Naive thymus-derived CD4-positive, alpha-beta T cell (primary cell): ENCODE results near the gene TSPAN4. TPM values are rescaled to one million over a fixed set of nuclear protein-coding genes. Genes with fewer than 3 reads are reported as not detected.

Source experiments
- ATAC-seq: fragments of 150-1000 bp; cut with Tn5 transposase; 2 replicates; pipeline ENCODE4 v1.10.0; 2021; ENCODE audit warnings: mild to moderate bottlenecking, moderate library complexity
- CTCF ChIA-PET: fragments of 350-600 bp; sonication (Branson Sonifier 250); formaldehyde crosslinking; loops from one replicate; lab custom pipeline; 2021; ENCODE audit warnings: antibody characterized with exemption; lab: Charles Lee
- POLR2A ChIA-PET: fragments of 350-600 bp; sonication (Branson Sonifier 250); formaldehyde crosslinking; loops from one replicate; lab custom pipeline; 2021; ENCODE audit warnings: antibody characterized with exemption, inconsistent platforms; lab: Charles Lee
- DNase-seq, 9 donors: peaks; one replicate each; pipeline versions ENCODE4 v3.0.0 to v3.0.0-alpha.2; 2020 to 2022; ENCODE audit warnings: mixed read lengths in 1 of 9
- H3K27ac ChIP-seq: one replicate; pipeline ENCODE4 v1.7.0; 2013; ENCODE audit warnings: mild to moderate bottlenecking, low read depth, low read length, moderate library complexity
- H3K27me3 ChIP-seq, 2 donors: one replicate each; pipeline ENCODE4 v1.7.0; 2013; ENCODE audit warnings: low read length in 2 of 2, mild to moderate bottlenecking in 2 of 2, moderate library complexity in 2 of 2; ENCODE audit not compliant: control insufficient read depth in 2 of 2, insufficient read depth in 2 of 2
- H3K36me3 ChIP-seq, 3 experiments: 1 replicate in 2 of 3; 2 replicates in 1 of 3; pipeline ENCODE4 v1.7.0; 2013; ENCODE audit warnings: low read length in 3 of 3, mild to moderate bottlenecking in 3 of 3, moderate library complexity in 1 of 3; ENCODE audit not compliant: insufficient read depth in 3 of 3, control insufficient read depth in 2 of 3
- H3K4me1 ChIP-seq, 2 donors: one replicate each; pipeline ENCODE4 v1.7.0; 2013; ENCODE audit warnings: low read length in 2 of 2, mild to moderate bottlenecking in 2 of 2, moderate library complexity in 1 of 2; ENCODE audit not compliant: control insufficient read depth in 2 of 2, insufficient read depth in 2 of 2
- H3K4me3 ChIP-seq: 2 replicates; pipeline ENCODE4 v1.7.0; 2013; ENCODE audit warnings: mild to moderate bottlenecking, low read length
- H3K9me3 ChIP-seq, 3 experiments: 1 replicate in 2 of 3; 2 replicates in 1 of 3; pipeline ENCODE4 v1.7.0; 2013; ENCODE audit warnings: low read length in 3 of 3; ENCODE audit not compliant: control insufficient read depth in 2 of 3
- H3K27ac Mint-ChIP-seq, 9 donors: one replicate each; pipeline ENCODE4 v1.8.0; 2020 to 2022; ENCODE audit warnings: mixed read lengths in 9 of 9, mild to moderate bottlenecking in 8 of 9, moderate library complexity in 5 of 9, inconsistent platforms in 2 of 9
- H3K27me3 Mint-ChIP-seq, 5 donors: one replicate each; pipeline ENCODE4 v1.8.0; 2021 to 2022; ENCODE audit warnings: mixed read lengths in 5 of 5, mild to moderate bottlenecking in 1 of 5
- H3K36me3 Mint-ChIP-seq, 5 donors: one replicate each; pipeline ENCODE4 v1.8.0; 2020 to 2022; ENCODE audit warnings: mixed read lengths in 5 of 5, mild to moderate bottlenecking in 3 of 5, inconsistent platforms in 1 of 5
- H3K4me1 Mint-ChIP-seq, 7 donors: one replicate each; pipeline ENCODE4 v1.8.0; 2020 to 2022; ENCODE audit warnings: mixed read lengths in 7 of 7, mild to moderate bottlenecking in 3 of 7, inconsistent platforms in 1 of 7
- H3K4me3 Mint-ChIP-seq, 10 donors: one replicate each; pipeline ENCODE4 v1.8.0; 2020 to 2022; ENCODE audit warnings: mild to moderate bottlenecking in 10 of 10, mixed read lengths in 10 of 10, moderate library complexity in 6 of 10, inconsistent platforms in 2 of 10
- H3K9me3 Mint-ChIP-seq, 11 donors: one replicate each; pipeline ENCODE4 v1.8.0; 2020 to 2022; ENCODE audit warnings: mixed read lengths in 11 of 11, mild to moderate bottlenecking in 4 of 11, inconsistent platforms in 1 of 11, moderate library complexity in 1 of 11
- intact Hi-C, 2 donors: fragments of 100-400 bp; cut with micrococcal nuclease; formaldehyde crosslinking; loops; one replicate each; pipeline ENCODE4 v1.15.1; 2023
- polyA plus RNA-seq, 2 donors: library from polyadenylated mRNA; unstranded; fragments of 300-500 nt; fragmentation: Illumina TruSeq; gene quantifications; one replicate each; pipeline ENCODE4 v1.2.3, GENCODE V29; 2021
- total RNA-seq, 6 experiments: library from RNA in 5 of 6; stranded (reverse) in 5 of 6; gene quantifications; 1 replicate in 5 of 6; 2 replicates in 1 of 6; pipeline ENCODE4 v1.2.3 and lab custom pipeline; 2021 to 2026

TSPAN4 gene
- total and polyA plus RNA-seq, 7 experiments from 2014 or later: 4.1 to 12.6 (median 5.7) TPM

DNA sequence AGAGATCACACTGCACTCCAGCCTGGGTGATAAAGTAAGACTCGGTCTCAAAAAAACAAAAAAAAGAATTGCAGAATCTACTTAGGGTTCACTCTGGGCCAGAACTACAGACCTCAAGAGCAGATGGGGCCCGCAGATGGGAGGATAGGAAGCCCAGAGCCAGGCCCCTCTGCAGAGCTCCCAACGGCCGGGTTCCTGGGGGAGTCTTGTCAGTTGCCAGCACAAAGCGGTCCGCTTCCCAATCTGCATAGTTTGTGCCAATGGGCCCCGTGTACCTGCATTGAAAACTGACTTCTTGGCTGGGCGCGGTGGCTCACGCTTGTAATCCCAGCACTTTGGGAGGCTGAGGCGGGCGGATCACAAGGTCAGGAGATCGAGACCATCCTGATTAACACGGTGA is 69.6 kb downstream of the TSPAN4 start:
- H3K4me1 ChIP-seq: peaks cover 4 to 10% of the 10 kb centered on the region in 2 donors
- H3K36me3 Mint-ChIP-seq: no peaks in the 10 kb centered on the region
- H3K36me3 ChIP-seq: peaks cover 0 to 11% (median 0%) of the 10 kb centered on the region in 3 experiments
- no peaks in the 10 kb centered on the region for H3K27me3 ChIP-seq
- H3K4me1 Mint-ChIP-seq: peaks cover 15 to 24% (median 19%) of the 10 kb centered on the region in 7 donors
- no peak overlapping the region for H3K4me3 ChIP-seq
- H3K27me3 Mint-ChIP-seq: no peaks in the 10 kb centered on the region
- H3K9me3 ChIP-seq: no peaks in the 10 kb centered on the region
- DNase-seq (no peak), ATAC-seq (no peak)
- peak overlapping the region in 2 of 9 donors; percentile 28 to 52 for H3K27ac Mint-ChIP-seq
- intact Hi-C loops: loop anchor here (5.0 to 10.0 kb wide), 3 partner anchors 65 to 473 kb away; partner anchors contain the start of genes BRSK2 (in 1 of the 2) and TALDO1 (in 1 of the 2)
- H3K27ac ChIP-seq: no peak overlapping the region
- ChIA-PET CTCF (no interaction called here), POLR2A (interaction anchor here (1.1 to 1.4 kb wide), 2 partner anchors 10 to 103 kb away, joined by 3 to 5 read pairs; no protein-coding TSS in a partner anchor)
- H3K9me3 Mint-ChIP-seq: no peaks in the 10 kb centered on the region
- peak overlapping the region in 7 of 10 donors; percentile 38 to 91 (median 87) for H3K4me3 Mint-ChIP-seq

DNA sequence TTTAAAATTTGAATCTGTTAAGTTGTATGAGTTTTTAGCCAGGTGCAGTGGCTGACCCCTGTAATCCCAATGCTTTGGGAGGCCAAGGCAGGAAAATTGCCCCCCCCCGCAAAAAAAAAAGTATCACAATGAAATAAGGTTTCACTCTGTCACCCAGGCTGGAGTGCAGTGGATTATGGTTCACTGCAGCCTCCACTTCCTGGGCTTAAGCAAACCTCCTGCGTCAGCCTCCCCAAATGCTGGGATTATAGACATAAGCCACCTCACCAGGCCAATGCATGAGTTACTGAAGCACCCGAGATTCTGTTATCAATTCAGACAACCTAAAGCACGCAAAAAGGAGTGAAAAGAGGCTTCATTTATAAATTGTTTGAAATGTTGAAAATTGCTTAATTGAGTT is 70.4 kb downstream of the TSPAN4 start:
- no peaks in the 10 kb centered on the region for H3K36me3 Mint-ChIP-seq
- H3K4me1 Mint-ChIP-seq: peaks cover 12 to 22% (median 18%) of the 10 kb centered on the region in 7 donors
- H3K4me3 Mint-ChIP-seq: peak overlapping the region in 2 of 10 donors; percentile 7 to 47
- Histone ChIP-seq H3K4me1 (peaks cover 4 to 10% of the 10 kb centered on the region in 2 donors), H3K27me3 (no peaks in the 10 kb centered on the region), H3K27ac (no peak overlapping the region), H3K9me3 (no peaks in the 10 kb centered on the region), H3K36me3 (peaks cover 0 to 6% (median 0%) of the 10 kb centered on the region in 3 experiments), H3K4me3 (no peak overlapping the region)
- ATAC-seq (no peak), DNase-seq (no peak)
- H3K9me3 Mint-ChIP-seq: no peaks in the 10 kb centered on the region
- no peaks in the 10 kb centered on the region for H3K27me3 Mint-ChIP-seq
- ChIA-PET CTCF (no interaction called here), POLR2A (no interaction called here)
- H3K27ac Mint-ChIP-seq: no peak overlapping the region
- intact Hi-C loops: loop anchor here (5.0 to 10.0 kb wide), 3 partner anchors 66 to 472 kb away; partner anchors contain the start of genes BRSK2 (in 1 of the 2) and TALDO1 (in 1 of the 2)

DNA sequence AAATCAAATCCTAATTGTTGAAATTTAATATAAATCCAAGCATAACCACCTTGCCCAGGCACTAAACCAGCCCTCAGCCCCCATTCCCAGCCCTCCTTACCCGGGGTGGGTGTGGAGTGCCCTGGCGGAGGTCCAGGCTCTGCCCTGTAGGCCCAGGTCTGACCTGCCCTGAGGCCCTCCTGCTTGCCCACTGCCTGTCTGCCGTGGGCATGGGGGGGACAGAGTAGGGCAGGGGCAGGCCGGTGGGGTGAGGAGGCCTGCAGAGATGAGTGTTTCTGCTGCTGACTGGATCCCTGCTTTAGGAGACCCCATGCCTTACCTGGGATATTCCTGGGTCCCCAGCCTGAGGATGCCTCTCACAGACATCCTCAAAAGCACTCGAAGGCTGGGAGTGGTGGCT is 71.6 kb downstream of the TSPAN4 start:
- H3K4me1 Mint-ChIP-seq: peaks cover 9 to 16% (median 12%) of the 10 kb centered on the region in 7 donors
- H3K9me3 ChIP-seq: no peaks in the 10 kb centered on the region
- ChIA-PET POLR2A (no interaction called here), CTCF (no interaction called here)
- peaks cover 4 to 10% of the 10 kb centered on the region in 2 donors for H3K4me1 ChIP-seq
- no peak overlapping the region for H3K27ac ChIP-seq
- no peaks in the 10 kb centered on the region for H3K27me3 Mint-ChIP-seq
- no peak for DNase-seq
- H3K4me3 ChIP-seq: no peak overlapping the region
- intact Hi-C loops: loop anchor here (5.0 to 10.0 kb wide), 3 partner anchors 67 to 471 kb away; partner anchors contain the start of genes BRSK2 (in 1 of the 2) and TALDO1 (in 1 of the 2)
- H3K36me3 Mint-ChIP-seq: no peaks in the 10 kb centered on the region
- H3K27ac Mint-ChIP-seq: no peak overlapping the region
- H3K9me3 Mint-ChIP-seq: no peaks in the 10 kb centered on the region
- peaks cover 0 to 4% (median 0%) of the 10 kb centered on the region in 3 experiments for H3K36me3 ChIP-seq
- H3K27me3 ChIP-seq: no peaks in the 10 kb centered on the region
- H3K4me3 Mint-ChIP-seq: no peak overlapping the region
- ATAC-seq: no peak

DNA sequence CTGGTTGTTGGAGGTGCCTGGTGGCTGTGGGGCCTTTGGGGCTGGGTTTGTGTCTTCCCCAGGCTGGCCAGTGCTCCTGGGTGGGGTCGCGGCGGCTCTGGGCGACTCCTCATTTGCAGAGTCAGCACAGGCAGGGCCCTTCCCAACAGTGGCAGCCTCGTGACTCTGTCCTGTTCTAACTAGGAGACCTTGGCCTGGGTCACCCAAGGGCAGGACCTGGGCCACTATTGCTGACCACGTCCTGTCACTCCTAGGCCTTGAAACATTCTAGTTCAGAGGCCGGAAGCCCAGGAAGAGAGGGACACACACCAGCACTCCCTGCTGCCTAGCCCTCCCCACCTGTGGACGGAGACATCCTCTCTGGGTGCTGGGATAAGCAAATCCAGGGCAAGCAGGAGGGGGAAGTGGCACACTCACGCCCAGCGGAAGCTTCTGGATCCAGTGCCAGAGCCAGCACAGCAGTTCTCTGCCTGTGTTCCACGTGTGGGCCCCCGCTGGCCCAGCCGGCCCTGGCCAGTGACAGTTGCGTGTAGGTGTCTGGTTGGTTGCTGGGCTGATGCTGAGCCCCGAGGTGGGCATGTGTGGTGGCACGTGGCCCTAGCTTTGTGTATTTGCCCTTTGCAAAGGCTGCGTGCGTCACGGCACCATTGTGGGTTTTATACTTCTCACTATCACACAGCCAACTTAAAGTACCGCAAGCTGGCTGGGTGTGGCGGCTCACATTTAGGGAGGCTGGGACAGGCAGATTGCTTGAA is 72.3 kb downstream of the TSPAN4 start:
- POLR2A ChIA-PET: no interaction called here
- Mint-ChIP-seq H3K9me3 (no peaks in the 10 kb centered on the region), H3K4me3 (no peak overlapping the region), H3K27me3 (no peaks in the 10 kb centered on the region), H3K4me1 (peaks cover 5 to 13% (median 7%) of the 10 kb centered on the region in 7 donors), H3K27ac (no peak overlapping the region), H3K36me3 (no peaks in the 10 kb centered on the region)
- ATAC-seq (no peak), DNase-seq (no peak)
- Histone ChIP-seq H3K4me3 (no peak overlapping the region), H3K9me3 (no peaks in the 10 kb centered on the region), H3K36me3 (peaks cover 0 to 4% (median 0%) of the 10 kb centered on the region in 3 experiments), H3K27ac (no peak overlapping the region), H3K27me3 (no peaks in the 10 kb centered on the region), H3K4me1 (peaks cover 4 to 6% of the 10 kb centered on the region in 2 donors)
- intact Hi-C loops: loop anchor here (5.0 to 10.0 kb wide), 3 partner anchors 68 to 470 kb away; partner anchors contain the start of genes BRSK2 (in 1 of the 2) and TALDO1 (in 1 of the 2)
- CTCF ChIA-PET: no interaction called here

Other genes starting within 250 kb of the TSPAN4 start
- 100 to 1,000 TPM in 1 of 5 experiments, 10 to 100 TPM in 4; 57.0 to 134 (median 64.6) TPM for gene IRF7, start 226.9 kb upstream of the TSPAN4 start, total RNA-seq
- 10 to 100 TPM; 25.9 to 50.0 TPM for gene IRF7, start 226.9 kb upstream of the TSPAN4 start, polyA plus RNA-seq
- gene CDHR5, start 217.9 kb upstream of the TSPAN4 start, total RNA-seq: not detected
- gene CDHR5, start 217.9 kb upstream of the TSPAN4 start, polyA plus RNA-seq: not detected
- not detected for gene SCT, start 215.7 kb upstream of the TSPAN4 start, total RNA-seq
- gene SCT, start 215.7 kb upstream of the TSPAN4 start, polyA plus RNA-seq: not detected
- 1 to 10 TPM in 2 of 5 experiments, under 1 TPM in 3; 0.27 to 1.9 (median 0.75) TPM for gene DRD4, start 205.6 kb upstream of the TSPAN4 start, total RNA-seq
- not detected for gene DRD4, start 205.6 kb upstream of the TSPAN4 start, polyA plus RNA-seq
- gene DEAF1, start 147.6 kb upstream of the TSPAN4 start, total RNA-seq: 100 to 1,000 TPM in 1 of 5 experiments, 10 to 100 TPM in 4; 44.5 to 117 (median 54.2) TPM
- gene DEAF1, start 147.6 kb upstream of the TSPAN4 start, polyA plus RNA-seq: 10 to 100 TPM; 33.0 to 71.8 TPM
- 10 to 100 TPM; 26.2 to 44.3 (median 40.4) TPM for gene TMEM80, start 147.0 kb upstream of the TSPAN4 start, total RNA-seq
- gene TMEM80, start 147.0 kb upstream of the TSPAN4 start, polyA plus RNA-seq: 10 to 100 TPM; 31.4 to 37.8 TPM
- gene EPS8L2, start 136.6 kb upstream of the TSPAN4 start, total RNA-seq: 10 to 100 TPM in 3 of 5 experiments, 1 to 10 TPM in 2; 7.2 to 16.6 (median 10.9) TPM
- 1 to 10 TPM; 4.5 to 4.6 TPM for gene EPS8L2, start 136.6 kb upstream of the TSPAN4 start, polyA plus RNA-seq
- gene TALDO1, start 95.4 kb upstream of the TSPAN4 start, total RNA-seq: 100 to 1,000 TPM in 2 of 5 experiments, 10 to 100 TPM in 3; 61.4 to 272 (median 90.3) TPM
- gene TALDO1, start 95.4 kb upstream of the TSPAN4 start, polyA plus RNA-seq: 100 to 1,000 TPM; 179 to 214 TPM
- gene GATD1, start 65.4 kb upstream of the TSPAN4 start, total RNA-seq: 10 to 100 TPM; 37.8 to 59.2 (median 52.9) TPM
- 10 to 100 TPM in 1 of 2 donors, 1 to 10 TPM in 1; 8.1 to 17.8 TPM for gene GATD1, start 65.4 kb upstream of the TSPAN4 start, polyA plus RNA-seq
- gene CEND1, start 52.8 kb upstream of the TSPAN4 start, total RNA-seq: 1 to 10 TPM in 1 of 5 experiments, not detected in 4; 2.3 TPM
- not detected for gene CEND1, start 52.8 kb upstream of the TSPAN4 start, polyA plus RNA-seq
- gene SLC25A22, start 44.6 kb upstream of the TSPAN4 start, total RNA-seq: 10 to 100 TPM; 17.4 to 58.4 (median 21.3) TPM
- gene SLC25A22, start 44.6 kb upstream of the TSPAN4 start, polyA plus RNA-seq: 10 to 100 TPM in 1 of 2 donors, 1 to 10 TPM in 1; 6.4 to 11.1 TPM
- gene PIDD1, start 37.6 kb upstream of the TSPAN4 start, total RNA-seq: 10 to 100 TPM; 30.0 to 38.7 (median 34.1) TPM
- gene PIDD1, start 37.6 kb upstream of the TSPAN4 start, polyA plus RNA-seq: 1 to 10 TPM; 4.7 to 8.3 TPM
- gene RPLP2, start 32.9 kb upstream of the TSPAN4 start, total RNA-seq: 1,000 to 10,000 TPM; 2,266 to 5,944 (median 5,497) TPM
- gene RPLP2, start 32.9 kb upstream of the TSPAN4 start, polyA plus RNA-seq: 1,000 to 10,000 TPM; 3,734 to 4,844 TPM
- 100 to 1,000 TPM in 4 of 5 experiments, 10 to 100 TPM in 1; 60.1 to 237 (median 205) TPM for gene PNPLA2, start 23.9 kb upstream of the TSPAN4 start, total RNA-seq
- gene PNPLA2, start 23.9 kb upstream of the TSPAN4 start, polyA plus RNA-seq: 10 to 100 TPM; 26.0 to 40.4 TPM
- gene CRACR2B, start 14.9 kb upstream of the TSPAN4 start, total RNA-seq: 1 to 10 TPM in 3 of 5 experiments, under 1 TPM in 1, not detected in 1; 0.62 to 3.9 (median 2.0) TPM
- gene CRACR2B, start 14.9 kb upstream of the TSPAN4 start, polyA plus RNA-seq: not detected
- gene CD151, start 9.9 kb upstream of the TSPAN4 start, total RNA-seq: 10 to 100 TPM in 3 of 5 experiments, 1 to 10 TPM in 2; 6.6 to 62.9 (median 18.5) TPM
- 1 to 10 TPM; 4.0 to 7.2 TPM for gene CD151, start 9.9 kb upstream of the TSPAN4 start, polyA plus RNA-seq
- 10 to 100 TPM; 31.2 to 93.3 (median 44.9) TPM for gene POLR2L, start 323 bp upstream of the TSPAN4 start, total RNA-seq
- gene POLR2L, start 323 bp upstream of the TSPAN4 start, polyA plus RNA-seq: 10 to 100 TPM; 55.9 to 83.1 TPM
- 10 to 100 TPM; 30.8 to 56.3 (median 53.0) TPM for gene CHID1, start 68.0 kb downstream of the TSPAN4 start, total RNA-seq
- 10 to 100 TPM; 57.5 to 61.0 TPM for gene CHID1, start 68.0 kb downstream of the TSPAN4 start, polyA plus RNA-seq
- 10 to 100 TPM; 70.1 to 93.3 (median 86.4) TPM for gene AP2A2, start 83.0 kb downstream of the TSPAN4 start, total RNA-seq
- 10 to 100 TPM in 1 of 2 donors, 1 to 10 TPM in 1; 8.7 to 10.7 TPM for gene AP2A2, start 83.0 kb downstream of the TSPAN4 start, polyA plus RNA-seq
- gene MUC6, start 193.9 kb downstream of the TSPAN4 start, total RNA-seq: not detected
- not detected for gene MUC6, start 193.9 kb downstream of the TSPAN4 start, polyA plus RNA-seq
- not detected for gene MUC2, start 232.0 kb downstream of the TSPAN4 start, total RNA-seq
- gene MUC2, start 232.0 kb downstream of the TSPAN4 start, polyA plus RNA-seq: not detected